Measurements from ENCODE around the gene NFAM1. TPM values are rescaled to one million over a fixed set of nuclear protein-coding genes. Genes with fewer than 3 reads are reported as not detected.
A peak's percentile ranks its signal among the peaks of the same experiment; 100 is the strongest.

Gene NFAM1
- total RNA-seq, 6 experiments from 2014 or later: 2.1 to 6.6 (median 2.4) TPM

GRCh38 chr22:42343121-42343454, 89.1 kb downstream of the NFAM1 start:
- no peaks in the 10 kb centered on the region for H3K4me1 ChIP-seq
- H3K4me3 ChIP-seq: peak overlapping the region in 1 of 3 donors; percentile 19
- H3K9me3 ChIP-seq: no peaks in the 10 kb centered on the region
- H3K27ac ChIP-seq: no peak overlapping the region
- TF ChIP-seq POLR2A (IDR thresholded peaks at IDR 0.05) (no peak), CTCF (IDR thresholded peaks at IDR 0.05) (no peak)
- ATAC-seq (no peak), DNase-seq (no peak)
- no peaks in the 10 kb centered on the region for H3K27me3 ChIP-seq
- intact Hi-C loops (cut with DNase I): no loop called here
- H3K36me3 ChIP-seq: no peaks in the 10 kb centered on the region
- 89% methylated on average over 2 of the region's 22 CpGs for WGBS (ENCODE audit: insufficient coverage, low coverage, low lambda C conversion rate, missing lambda C conversion rate)

- Histone ChIP-seq H3K4me3 (no peak overlapping the region), H3K27ac (no peak overlapping the region), H3K4me1 (no peaks in the 10 kb centered on the region)
These were observed 89.6 kb downstream of the NFAM1 start for GRCh38 chr22:42342426-42343120.

GRCh38 chr22:42341779-42342178, 90.4 kb downstream of the NFAM1 start:
- H3K4me3 ChIP-seq: no peak overlapping the region
- no peaks in the 10 kb centered on the region for H3K9me3 ChIP-seq
- H3K27me3 ChIP-seq: no peaks in the 10 kb centered on the region
- TF ChIP-seq CTCF (IDR thresholded peaks at IDR 0.05) (no peak), POLR2A (IDR thresholded peaks at IDR 0.05) (no peak)
- 97% methylated on average over 4 of the region's 4 CpGs for WGBS (ENCODE audit: insufficient coverage, low coverage, low lambda C conversion rate, missing lambda C conversion rate)
- H3K36me3 ChIP-seq: no peaks in the 10 kb centered on the region
- DNase-seq (no peak), ATAC-seq (no peak)
- no peaks in the 10 kb centered on the region for H3K4me1 ChIP-seq
- intact Hi-C loops (cut with DNase I): no loop called here
- H3K27ac ChIP-seq: no peak overlapping the region

More at GRCh38 chr22:42342426-42343120, 89.6 kb downstream of the NFAM1 start:
- no peak for ATAC-seq
- Histone ChIP-seq H3K27me3 (no peaks in the 10 kb centered on the region), H3K9me3 (no peaks in the 10 kb centered on the region), H3K36me3 (no peaks in the 10 kb centered on the region)
- intact Hi-C loops (cut with DNase I): no loop called here
- TF ChIP-seq POLR2A (IDR thresholded peaks at IDR 0.05) (no peak), CTCF (IDR thresholded peaks at IDR 0.05) (no peak)
- WGBS (ENCODE audit: insufficient coverage, low coverage, low lambda C conversion rate, missing lambda C conversion rate): 86% methylated on average over 4 of the region's 11 CpGs
- no peak for DNase-seq

- no peak for TF ChIP-seq CTCF (IDR thresholded peaks at IDR 0.05)
- no peak for TF ChIP-seq POLR2A (IDR thresholded peaks at IDR 0.05)
- no CpG with 5 or more reads among the region's 26 CpGs for WGBS (ENCODE audit: insufficient coverage, low coverage, low lambda C conversion rate, missing lambda C conversion rate)
These were observed 91.3 kb downstream of the NFAM1 start for GRCh38 chr22:42340829-42341383.

More at GRCh38 chr22:42340829-42341383, 91.3 kb downstream of the NFAM1 start:
- Histone ChIP-seq H3K36me3 (no peaks in the 10 kb centered on the region), H3K27me3 (no peaks in the 10 kb centered on the region), H3K4me1 (no peaks in the 10 kb centered on the region), H3K27ac (no peak overlapping the region), H3K4me3 (no peak overlapping the region), H3K9me3 (no peaks in the 10 kb centered on the region)
- DNase-seq (no peak), ATAC-seq (no peak)
- intact Hi-C loops (cut with DNase I): no loop called here

All from right lobe of liver (tissue), 6 donors.